MG63 (cell line): ENCODE measurements around the gene TDRD3. TPM values are rescaled to one million over a fixed set of nuclear protein-coding genes. Genes with fewer than 3 reads are reported as not detected.

Experiments used
- DNase-seq: peaks from one replicate; pipeline ENCODE4 v3.0.0-alpha.2; 2020
- H3K27me3 ChIP-seq: fragments of 250-450 bp; sonication (Bioruptor Pico); 2 replicates; pipeline ENCODE4 v1.5.1; 2020; ENCODE audit warnings: mild to moderate bottlenecking, moderate library complexity
- H3K36me3 ChIP-seq: fragments of 250-450 bp; sonication (Bioruptor Pico); 2 replicates; pipeline ENCODE4 v1.5.1; 2020; ENCODE audit warnings: mild to moderate bottlenecking, moderate library complexity
- H3K4me3 ChIP-seq: fragments of 250-450 bp; sonication (Bioruptor Pico); 2 replicates; pipeline ENCODE4 v1.5.1; 2020; ENCODE audit warnings: mild to moderate bottlenecking, moderate library complexity
- H3K9me3 ChIP-seq: fragments of 250-450 bp; sonication (Bioruptor Pico); 2 replicates; pipeline ENCODE4 v1.5.1; 2020; ENCODE audit warnings: mild to moderate bottlenecking, moderate library complexity
- total RNA-seq: library from RNA; depleted of rRNA; stranded (reverse); fragments of >200 nt; shearing (Covaris generic); gene quantifications from 2 replicates; pipeline ENCODE4 v1.2.3, GENCODE V29; 2014; ENCODE audit warnings: low replicate concordance

Gene TDRD3
- total RNA-seq, 1 experiment from 2014 or later, result 4.6 TPM

- Histone ChIP-seq H3K4me3 (no peak overlapping the region), H3K36me3 (peaks cover 3% of the 10 kb centered on the region; the same call in 1 of the 2 replicates), H3K9me3 (no peaks in the 10 kb centered on the region), H3K27me3 (no peaks in the 10 kb centered on the region)
- no peak for DNase-seq
Observed at GRCh38 chr13:60492187-60492586, 95.2 kb downstream of the TDRD3 start.

- H3K4me3 ChIP-seq, result no peak overlapping the region
- DNase-seq, result no peak
- no peaks in the 10 kb centered on the region for H3K9me3 ChIP-seq
- H3K36me3 ChIP-seq, result peaks cover 3% of the 10 kb centered on the region; the same call in 1 of the 2 replicates
- no peaks in the 10 kb centered on the region for H3K27me3 ChIP-seq
Observed at GRCh38 chr13:60494296-60494695, 97.3 kb downstream of the TDRD3 start.

- Histone ChIP-seq H3K4me3 (no peak overlapping the region), H3K36me3 (no peaks in the 10 kb centered on the region; the same call in 1 of the 2 replicates), H3K9me3 (peaks cover 18% of the 10 kb centered on the region), H3K27me3 (no peaks in the 10 kb centered on the region)
- no peak for DNase-seq
Observed at GRCh38 chr13:60501236-60501635, 104.2 kb downstream of the TDRD3 start.

GRCh38 chr13:60509601-60510386 lies 112.8 kb downstream of the TDRD3 start:
- Histone ChIP-seq H3K36me3 (no peaks in the 10 kb centered on the region; the same call in 1 of the 2 replicates), H3K9me3 (no peaks in the 10 kb centered on the region), H3K27me3 (no peaks in the 10 kb centered on the region), H3K4me3 (no peak overlapping the region)
- no peak for DNase-seq

GRCh38 chr13:60511637-60512036 lies 114.6 kb downstream of the TDRD3 start:
- no peaks in the 10 kb centered on the region for H3K9me3 ChIP-seq
- DNase-seq, result no peak
- H3K36me3 ChIP-seq, result no peaks in the 10 kb centered on the region; the same call in 1 of the 2 replicates
- H3K27me3 ChIP-seq, result no peaks in the 10 kb centered on the region
- H3K4me3 ChIP-seq, result no peak overlapping the region

- Histone ChIP-seq H3K36me3 (no peaks in the 10 kb centered on the region; the same call in 1 of the 2 replicates), H3K27me3 (no peaks in the 10 kb centered on the region), H3K9me3 (no peaks in the 10 kb centered on the region), H3K4me3 (no peak overlapping the region)
- DNase-seq, result no peak
Observed at GRCh38 chr13:60514891-60515290, 117.9 kb downstream of the TDRD3 start.

- Histone ChIP-seq H3K4me3 (no peak overlapping the region), H3K9me3 (no peaks in the 10 kb centered on the region), H3K36me3 (no peaks in the 10 kb centered on the region), H3K27me3 (no peaks in the 10 kb centered on the region)
- DNase-seq, result no peak
Observed at GRCh38 chr13:60519496-60519895, 122.5 kb downstream of the TDRD3 start.

GRCh38 chr13:60520902-60521569 lies 124.0 kb downstream of the TDRD3 start:
- no peaks in the 10 kb centered on the region for H3K27me3 ChIP-seq
- H3K4me3 ChIP-seq, result no peak overlapping the region
- H3K9me3 ChIP-seq, result no peaks in the 10 kb centered on the region
- no peaks in the 10 kb centered on the region for H3K36me3 ChIP-seq
- DNase-seq, result no peak

GRCh38 chr13:60538566-60538965 lies 141.5 kb downstream of the TDRD3 start:
- no peaks in the 10 kb centered on the region for H3K9me3 ChIP-seq
- DNase-seq, result no peak
- H3K36me3 ChIP-seq, result no peaks in the 10 kb centered on the region
- H3K4me3 ChIP-seq, result no peak overlapping the region
- H3K27me3 ChIP-seq, result no peaks in the 10 kb centered on the region

- DNase-seq, result no peak
- no peak overlapping the region for H3K4me3 ChIP-seq
Observed at GRCh38 chr13:60540276-60540675, 143.3 kb downstream of the TDRD3 start.

GRCh38 chr13:60562096-60562780 lies 165.2 kb downstream of the TDRD3 start:
- Histone ChIP-seq H3K9me3 (no peaks in the 10 kb centered on the region), H3K27me3 (no peaks in the 10 kb centered on the region), H3K4me3 (no peak overlapping the region), H3K36me3 (no peaks in the 10 kb centered on the region)
- no peak for DNase-seq

More at GRCh38 chr13:60540276-60540675, 143.3 kb downstream of the TDRD3 start:
- Histone ChIP-seq H3K36me3 (no peaks in the 10 kb centered on the region), H3K27me3 (no peaks in the 10 kb centered on the region), H3K9me3 (no peaks in the 10 kb centered on the region)

- H3K36me3 ChIP-seq, result no peaks in the 10 kb centered on the region; the same call in 1 of the 2 replicates
Observed at GRCh38 chr13:60571571-60571970, 174.6 kb downstream of the TDRD3 start.

GRCh38 chr13:60572003-60572798 lies 175.2 kb downstream of the TDRD3 start:
- no peak overlapping the region for H3K4me3 ChIP-seq
- peak; percentile 52 for DNase-seq

More at GRCh38 chr13:60571571-60571970, 174.6 kb downstream of the TDRD3 start:
- no peaks in the 10 kb centered on the region for H3K9me3 ChIP-seq
- no peak overlapping the region for H3K4me3 ChIP-seq
- no peaks in the 10 kb centered on the region for H3K27me3 ChIP-seq
- DNase-seq, result no peak

GRCh38 chr13:60572855-60573254 lies 175.8 kb downstream of the TDRD3 start:
- Histone ChIP-seq H3K36me3 (no peaks in the 10 kb centered on the region; the same call in 1 of the 2 replicates), H3K4me3 (no peak overlapping the region), H3K27me3 (no peaks in the 10 kb centered on the region), H3K9me3 (no peaks in the 10 kb centered on the region)
- no peak for DNase-seq

More at GRCh38 chr13:60572003-60572798, 175.2 kb downstream of the TDRD3 start:
- H3K36me3 ChIP-seq, result no peaks in the 10 kb centered on the region; the same call in 1 of the 2 replicates
- no peaks in the 10 kb centered on the region for H3K27me3 ChIP-seq
- H3K9me3 ChIP-seq, result no peaks in the 10 kb centered on the region

- Histone ChIP-seq H3K36me3 (no peaks in the 10 kb centered on the region), H3K27me3 (no peaks in the 10 kb centered on the region), H3K9me3 (no peaks in the 10 kb centered on the region), H3K4me3 (no peak overlapping the region)
- DNase-seq, result no peak
Observed at GRCh38 chr13:60574735-60575134, 177.7 kb downstream of the TDRD3 start.

GRCh38 chr13:60575142-60575541 lies 178.1 kb downstream of the TDRD3 start:
- H3K27me3 ChIP-seq, result no peaks in the 10 kb centered on the region
- H3K36me3 ChIP-seq, result no peaks in the 10 kb centered on the region
- no peaks in the 10 kb centered on the region for H3K9me3 ChIP-seq
- no peak for DNase-seq
- H3K4me3 ChIP-seq, result no peak overlapping the region
